GM04504 (cell line): Measurements from ENCODE around the gene MCRS1.

ENCODE experiments used
- DNase-seq: peaks from one replicate; pipeline ENCODE4 v3.0.0-alpha.2; 2012; ENCODE audit warnings: low read depth

MCRS1 gene

DNA sequence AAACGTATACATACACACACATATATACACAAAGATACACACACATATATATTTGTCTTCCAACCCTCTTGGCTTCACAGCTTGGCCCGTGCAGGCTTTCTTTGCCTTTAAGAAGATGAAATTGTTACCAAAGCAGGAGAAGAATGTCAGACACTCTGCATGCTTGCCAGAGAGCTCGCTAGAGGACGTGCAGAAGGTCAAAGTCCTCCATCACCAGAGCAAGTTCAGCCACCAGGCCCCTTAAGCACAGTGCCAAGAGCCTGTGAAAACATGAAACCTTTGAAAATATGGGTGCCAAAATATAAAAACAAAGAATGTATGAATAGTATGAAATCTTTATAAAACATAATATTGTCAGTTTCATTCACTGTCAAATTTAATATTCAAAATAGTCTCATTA lies 14.9 kb upstream of the MCRS1 start:
- no peak for DNase-seq

DNA sequence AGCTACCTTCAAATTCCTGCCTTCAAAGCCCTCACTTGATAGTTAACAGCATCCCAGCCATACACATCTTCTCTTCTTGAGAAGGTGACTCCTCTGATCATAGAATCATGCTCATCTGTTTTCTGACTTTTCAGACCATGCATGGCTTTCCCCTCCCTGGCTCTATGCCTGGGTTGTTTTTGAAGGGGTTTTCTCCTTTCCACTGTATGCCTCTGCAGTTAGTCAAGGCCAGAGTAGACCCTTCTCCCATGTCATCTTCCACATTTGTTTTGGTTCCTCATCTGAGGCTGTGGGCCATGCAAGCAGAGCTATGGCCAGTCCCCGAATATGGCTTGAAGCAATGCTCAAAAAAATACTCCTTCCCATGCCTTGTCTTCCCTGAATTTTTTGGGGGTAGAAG lies 14.3 kb upstream of the MCRS1 start:
- no peak for DNase-seq

DNA sequence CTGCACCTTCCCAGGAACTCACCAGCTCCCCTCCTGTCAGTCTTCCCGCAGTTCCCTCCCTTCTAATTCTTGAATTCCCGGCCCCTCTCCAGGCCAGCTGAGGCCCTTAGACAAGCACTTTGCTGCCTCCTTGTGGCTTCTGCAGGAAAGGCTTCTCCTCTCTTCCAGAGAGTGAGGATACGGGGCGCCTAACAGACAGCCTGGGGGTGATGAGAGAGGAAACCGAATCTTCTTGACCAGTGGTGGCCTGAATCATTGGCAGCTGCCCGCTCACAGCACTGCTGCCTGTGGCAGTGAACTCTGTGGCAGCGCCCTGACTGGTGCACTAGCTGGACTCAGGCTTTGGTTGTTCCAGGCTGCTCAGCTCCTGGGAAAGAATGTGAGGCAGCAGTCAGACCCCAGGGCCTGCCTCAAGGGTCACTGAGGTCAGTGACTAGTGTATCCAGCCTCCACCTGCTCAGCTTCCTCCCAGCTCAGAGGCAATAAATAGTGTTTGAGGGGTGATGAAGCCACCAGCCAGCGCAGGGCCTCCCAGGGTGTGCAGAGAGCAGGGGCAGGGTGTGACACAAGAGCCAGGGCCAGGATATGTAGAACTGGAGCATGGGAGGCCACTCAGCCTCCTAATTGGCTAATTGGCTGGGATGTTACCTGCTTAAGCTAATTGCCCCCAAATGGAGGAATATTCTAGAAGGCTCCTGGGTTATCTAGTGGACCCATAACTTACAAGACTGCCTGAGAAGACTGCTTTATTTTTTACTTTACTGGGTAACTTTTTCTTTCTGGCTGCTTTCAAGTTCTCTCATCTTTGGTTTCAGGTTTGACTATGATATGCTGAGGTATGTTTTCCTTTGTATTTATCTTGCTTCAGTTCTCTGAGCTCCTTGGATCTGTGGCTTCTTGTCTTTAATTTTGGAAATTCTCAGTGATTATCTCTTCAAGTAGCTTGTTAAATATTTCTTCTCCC lies 12.9 kb upstream of the MCRS1 start:
- peak; percentile 38 for DNase-seq

DNA sequence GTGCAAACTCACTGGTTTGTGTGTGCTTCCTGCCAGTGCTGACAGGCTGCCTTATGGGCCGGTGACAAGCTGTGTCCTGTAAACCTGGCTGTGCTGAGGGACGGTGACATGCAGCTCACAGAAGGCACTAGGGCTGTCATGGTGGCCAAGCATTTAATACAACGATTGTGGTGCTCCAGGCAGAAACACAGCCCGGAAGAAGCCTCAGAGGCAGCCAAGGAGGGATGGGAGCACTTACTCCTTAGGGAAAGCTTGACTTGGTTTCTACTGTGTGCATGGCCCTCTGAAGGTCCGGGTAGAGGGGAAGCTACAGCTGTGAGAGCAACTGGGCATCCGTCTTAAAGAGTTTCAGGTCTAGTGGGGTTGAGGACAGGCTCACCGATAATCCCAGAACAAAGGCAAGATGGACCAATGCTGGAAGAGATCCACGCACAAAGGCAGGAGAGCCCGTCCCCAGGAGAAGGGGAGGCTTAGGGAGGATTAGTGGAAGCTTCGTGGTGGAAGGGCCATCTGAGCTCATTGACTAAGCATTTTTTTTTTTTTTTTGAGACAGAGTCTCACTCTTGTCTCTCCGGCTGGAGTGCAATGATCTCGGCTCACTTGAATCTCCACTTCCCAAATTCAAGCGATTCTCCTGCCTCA lies 10.7 kb upstream of the MCRS1 start:
- no peak for DNase-seq

DNA sequence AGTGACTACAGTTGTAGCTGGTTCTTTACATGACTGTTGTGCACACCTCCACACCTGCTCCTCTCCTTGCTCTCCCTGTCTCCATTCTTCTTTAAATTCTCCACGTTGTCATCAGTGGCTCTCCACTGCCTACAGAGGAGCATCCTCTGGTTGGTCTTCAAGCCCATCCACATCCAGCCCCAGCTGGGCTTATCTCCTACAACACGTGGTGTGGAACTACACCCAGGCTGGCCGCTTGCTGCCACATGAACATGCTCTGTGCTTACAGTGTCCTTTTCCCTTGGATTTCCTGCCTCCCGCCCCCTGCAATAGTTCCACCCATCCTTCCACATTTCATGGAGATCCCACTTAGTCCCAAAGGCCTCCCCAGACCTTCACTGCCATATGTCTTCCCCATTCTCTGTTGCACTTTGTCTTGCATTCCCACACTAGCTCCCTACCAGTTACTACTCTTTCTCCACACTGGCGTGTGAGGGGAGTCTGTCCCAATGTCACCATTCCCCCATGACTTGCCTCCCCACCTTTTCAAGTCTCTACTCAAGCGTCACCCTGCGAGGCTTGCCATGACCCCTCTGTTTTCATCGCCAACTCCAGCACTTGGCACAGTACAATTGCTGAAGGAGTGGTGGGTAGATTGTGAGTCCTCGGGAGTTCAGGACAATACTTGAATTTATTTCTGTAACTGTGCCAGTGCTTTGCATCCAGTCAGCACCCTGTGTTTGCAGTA lies 9.8 kb upstream of the MCRS1 start:
- DNase-seq = no peak

DNA sequence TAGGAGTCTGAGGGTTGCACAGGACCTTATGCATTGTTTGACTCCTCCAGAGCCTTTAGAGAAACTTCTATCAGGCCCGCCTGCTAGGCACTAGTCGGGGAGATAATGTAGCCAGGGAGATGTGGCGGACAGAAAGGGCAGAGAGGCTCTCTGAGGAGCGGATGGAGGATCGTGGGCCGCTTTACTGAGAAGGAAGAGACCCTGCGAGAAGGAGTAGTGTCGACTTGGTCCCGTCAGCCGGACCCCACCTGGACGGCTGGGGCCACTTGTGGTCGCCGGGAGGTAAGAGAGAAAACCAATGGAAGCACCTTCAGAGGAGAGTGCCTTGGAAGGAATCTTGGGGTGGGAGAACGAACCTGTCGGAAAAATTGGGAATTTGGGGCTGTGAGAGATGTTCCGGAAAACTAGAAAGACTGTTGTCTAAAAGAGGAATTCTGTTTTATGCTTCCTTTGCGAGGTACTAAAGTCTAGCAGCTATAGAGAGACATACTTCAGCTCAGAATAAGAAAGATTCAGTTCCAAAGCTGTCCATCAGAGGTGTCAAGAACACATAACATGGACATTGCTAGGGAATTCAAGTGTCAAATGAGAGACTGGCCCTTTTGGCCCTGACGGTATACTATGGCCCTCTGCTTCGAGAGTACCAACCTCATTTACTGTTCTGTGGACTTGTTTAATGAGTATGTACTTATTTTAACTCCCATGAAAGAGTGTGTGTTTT lies 660 bp upstream of the MCRS1 start:
- DNase-seq = no peak

DNA sequence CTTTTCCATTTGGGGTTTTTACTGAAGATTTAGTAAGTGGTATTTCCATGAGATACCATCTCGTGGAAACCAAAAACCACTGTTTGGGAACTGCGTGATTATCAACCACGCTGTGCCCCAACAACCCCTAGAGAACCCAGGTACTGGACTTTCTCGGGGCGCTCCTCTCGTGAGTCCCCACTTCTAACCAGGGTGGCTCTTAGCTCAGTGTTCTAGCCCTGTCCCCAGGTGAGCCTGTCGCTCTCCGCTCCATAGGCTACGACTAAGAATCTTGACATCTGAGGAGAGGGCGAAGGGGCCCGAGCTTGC lies 686 bp downstream of the MCRS1 start:
- no peak for DNase-seq

DNA sequence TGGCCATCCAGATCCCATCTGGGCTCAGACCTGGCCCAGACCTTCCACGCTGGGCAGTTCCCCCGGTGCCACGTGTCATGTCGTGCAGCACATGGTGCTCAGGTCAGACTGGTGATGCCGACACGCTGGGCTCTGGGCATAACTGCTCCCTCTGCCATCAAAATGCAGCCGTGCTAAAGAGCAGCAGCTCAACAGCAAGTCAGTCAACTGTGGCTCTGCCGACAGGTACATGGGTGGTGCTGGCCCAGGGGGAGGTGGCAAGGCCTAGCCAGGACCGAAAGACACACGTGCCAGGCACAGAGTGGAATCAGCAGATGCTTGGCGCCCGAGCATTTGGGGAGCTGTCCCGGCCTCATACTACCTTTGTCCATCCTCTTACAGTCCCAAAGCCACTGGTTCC lies 1.6 kb downstream of the MCRS1 start:
- DNase-seq = no peak

DNA sequence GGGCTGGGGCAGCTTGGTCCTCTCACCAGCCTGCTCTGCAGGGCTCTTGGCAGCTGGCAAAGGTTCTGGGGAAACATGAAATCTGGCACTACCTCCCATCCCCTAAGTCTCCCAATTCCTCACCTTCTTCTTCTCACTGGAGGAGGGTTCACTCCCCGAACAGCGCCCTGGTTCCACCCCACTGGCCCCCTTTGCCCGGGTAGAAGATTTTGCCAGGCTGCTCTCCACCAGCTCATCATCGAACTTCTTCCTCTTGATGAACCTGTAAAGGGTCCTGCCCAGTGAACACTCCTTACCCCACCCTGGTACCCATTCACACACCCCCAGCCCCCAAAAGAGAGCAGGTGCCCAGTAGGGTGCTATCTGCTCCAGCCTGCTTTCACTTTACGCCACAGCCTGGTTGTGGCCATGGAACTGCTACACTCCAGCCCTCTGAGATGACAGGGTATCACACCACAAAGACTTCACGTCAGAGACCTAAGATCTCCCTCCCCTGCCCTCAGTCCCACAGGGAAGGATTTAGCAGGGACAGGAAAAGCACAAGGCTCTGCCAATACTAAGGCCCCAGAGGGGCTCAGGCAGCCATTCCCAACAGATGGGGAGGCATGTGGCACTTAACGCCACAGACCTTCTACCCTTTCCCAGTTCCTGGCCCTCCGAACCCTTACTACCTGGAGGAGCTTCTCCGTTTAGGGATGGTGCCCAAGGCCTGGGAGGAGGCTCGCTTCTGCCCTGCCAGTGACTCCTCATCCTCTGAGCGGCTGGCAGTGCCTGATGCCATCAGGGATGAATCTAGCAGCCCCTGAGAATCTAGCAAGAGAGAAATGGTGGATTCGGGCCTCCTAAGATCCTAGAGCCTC lies 2.3 kb downstream of the MCRS1 start:
- DNase-seq = no peak

DNA sequence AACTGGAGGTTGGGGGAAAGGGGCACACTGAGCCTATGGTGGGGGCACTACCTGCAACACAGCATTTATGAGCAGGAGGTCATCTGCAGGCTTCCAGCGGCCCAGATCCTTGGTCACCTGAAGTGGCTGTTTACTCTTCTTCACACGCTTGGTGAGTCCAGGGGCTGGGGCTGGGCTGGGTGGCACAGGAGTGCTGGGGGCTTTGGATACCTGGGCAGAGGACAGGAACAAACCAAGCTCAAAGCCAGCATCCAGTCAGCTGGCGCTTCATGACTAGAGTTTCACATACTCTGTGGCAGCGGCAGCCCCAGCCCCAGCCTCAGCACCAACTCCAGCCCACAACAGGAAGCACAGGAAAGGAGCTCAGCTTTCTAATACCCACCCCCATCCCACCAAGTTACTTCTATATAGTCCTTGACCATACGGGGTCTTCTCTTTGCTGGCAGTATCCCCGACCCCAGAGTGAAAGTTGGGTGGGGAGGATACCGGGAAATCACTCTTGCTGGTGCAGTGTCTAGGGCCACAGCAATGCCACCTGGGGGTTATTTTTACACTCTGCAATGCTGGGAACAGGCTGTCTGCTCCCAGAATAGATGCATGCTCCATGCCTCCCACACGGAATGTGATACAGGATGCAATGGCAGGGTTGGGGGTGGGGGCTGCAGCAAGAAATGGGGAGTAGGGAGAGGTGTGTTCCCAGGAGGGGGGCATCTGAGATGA lies 3.1 kb downstream of the MCRS1 start:
- no peak for DNase-seq

DNA sequence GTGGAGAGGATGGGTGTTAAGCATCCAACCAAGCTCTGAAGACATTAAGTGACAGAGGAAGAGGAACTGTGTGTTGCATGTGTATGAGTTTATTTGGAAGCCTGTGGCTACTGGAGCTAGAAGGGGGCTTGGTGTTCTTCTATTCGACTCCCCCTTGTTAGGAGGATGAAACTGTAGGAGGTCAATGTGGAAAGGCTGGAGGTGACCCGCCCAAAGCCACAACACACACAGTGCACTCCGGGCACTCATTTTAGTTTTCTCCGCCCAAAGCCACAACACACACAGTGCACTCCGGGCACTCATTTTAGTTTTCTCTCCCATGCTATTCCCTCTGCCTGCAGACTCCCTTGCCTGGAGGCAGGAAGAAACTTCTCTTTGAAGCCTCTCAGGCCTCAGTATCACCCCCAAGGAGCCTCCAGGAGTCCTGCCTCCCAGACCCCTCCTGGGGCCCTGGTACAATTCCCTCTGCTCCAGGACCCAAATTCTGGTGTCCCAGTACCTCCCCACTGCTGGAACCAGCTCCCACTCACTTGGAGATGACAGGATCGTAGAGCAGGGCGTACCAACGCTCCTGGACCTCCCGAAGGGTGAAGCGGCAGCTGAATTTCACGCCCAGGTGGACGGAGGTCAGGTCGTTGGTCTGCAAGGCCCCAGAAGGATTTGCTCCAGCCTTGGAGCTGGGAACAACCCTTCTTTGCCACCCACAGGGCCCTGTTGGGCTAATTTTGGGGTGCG lies 3.8 kb downstream of the MCRS1 start:
- no peak for DNase-seq

DNA sequence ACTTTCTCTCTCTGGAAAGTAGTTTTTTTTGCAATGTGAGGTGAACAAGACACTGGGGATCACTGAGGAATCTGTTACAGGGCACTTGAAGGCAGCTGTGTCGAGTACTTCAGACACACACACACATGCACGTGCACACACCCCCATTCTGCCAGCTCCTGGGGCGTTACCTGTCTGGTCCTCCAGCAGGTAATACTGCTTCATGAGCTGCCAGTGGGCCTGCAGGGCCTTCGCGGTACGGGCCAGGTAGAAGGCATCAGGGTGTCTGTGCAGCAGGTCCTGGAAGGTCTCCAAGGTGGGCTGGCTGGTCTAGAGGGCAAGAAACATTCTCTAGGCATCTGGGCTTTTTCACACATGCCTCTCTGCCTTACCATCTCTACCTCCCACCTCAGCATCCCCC lies 5.1 kb downstream of the MCRS1 start:
- DNase-seq = no peak

DNA sequence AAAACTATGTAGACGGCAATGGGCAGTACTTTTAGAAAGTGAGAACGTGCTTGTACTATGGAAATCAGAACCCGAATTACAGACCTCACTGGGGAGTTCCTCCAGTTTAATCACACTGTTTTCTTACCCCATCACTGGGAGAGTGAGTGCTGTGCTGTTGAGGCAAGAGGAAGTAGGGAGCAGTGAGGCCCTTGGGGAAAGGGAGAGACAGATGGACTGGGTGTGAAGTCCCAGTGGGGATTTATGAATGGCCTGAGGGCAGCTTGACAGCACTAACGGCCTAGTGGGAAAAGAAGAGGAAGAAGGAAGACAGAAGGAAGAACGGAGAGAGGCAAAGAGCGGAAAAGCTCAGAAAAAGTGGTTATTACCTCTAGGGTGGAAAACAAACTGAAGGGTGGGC lies 5.7 kb downstream of the MCRS1 start:
- no peak for DNase-seq

DNA sequence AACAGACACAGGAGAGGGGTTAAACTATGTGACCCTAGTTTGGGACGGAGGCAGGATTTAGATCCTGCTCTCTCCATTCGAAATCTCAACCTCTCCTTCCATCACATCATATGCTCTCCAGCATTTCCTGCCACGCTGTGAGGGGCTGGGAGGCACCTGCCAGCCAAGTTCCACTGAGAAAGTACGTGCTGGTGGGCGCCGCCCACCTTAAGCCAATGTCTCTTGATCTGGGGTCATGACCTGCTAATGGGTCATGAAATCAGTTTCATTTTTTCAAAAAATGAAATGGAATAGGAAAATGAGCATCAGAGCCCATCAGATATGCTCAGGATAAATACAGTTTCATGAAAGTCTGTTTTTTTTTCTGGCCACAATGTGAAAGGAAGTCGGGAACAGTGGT lies 7.2 kb downstream of the MCRS1 start:
- no peak for DNase-seq

DNA sequence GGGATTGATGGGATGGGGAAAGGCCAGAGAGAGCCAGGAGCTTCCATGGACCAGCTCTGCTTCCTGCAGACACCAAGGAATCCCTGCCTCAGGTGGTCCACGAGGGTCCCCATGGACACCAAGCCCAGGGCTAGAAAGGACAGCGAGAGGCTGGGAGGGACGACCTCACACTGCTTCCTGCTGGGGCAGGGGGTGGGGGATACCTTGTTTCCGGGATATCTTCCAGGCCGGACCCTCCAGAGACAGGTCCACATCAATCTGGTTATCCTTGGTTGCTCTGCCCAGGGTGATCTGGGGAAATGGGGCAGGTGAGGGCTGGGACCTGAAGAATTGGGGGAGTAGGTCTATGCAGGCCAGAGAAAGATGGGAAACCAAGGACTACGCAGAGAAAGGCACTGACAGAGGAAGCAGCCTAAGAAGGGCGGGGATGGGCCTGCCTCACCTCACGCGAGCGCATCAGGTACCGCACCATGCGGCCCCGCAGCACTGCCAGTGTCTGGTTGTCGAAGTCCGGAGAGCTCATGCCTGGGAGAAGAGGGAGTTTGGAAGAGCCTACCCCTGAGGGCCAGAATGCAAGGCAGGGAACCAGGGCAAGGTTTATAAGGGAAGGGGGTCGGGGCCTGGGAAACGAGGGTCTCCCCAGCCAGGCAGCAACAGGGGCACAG lies 8.8 kb downstream of the MCRS1 start:
- no peak for DNase-seq

DNA sequence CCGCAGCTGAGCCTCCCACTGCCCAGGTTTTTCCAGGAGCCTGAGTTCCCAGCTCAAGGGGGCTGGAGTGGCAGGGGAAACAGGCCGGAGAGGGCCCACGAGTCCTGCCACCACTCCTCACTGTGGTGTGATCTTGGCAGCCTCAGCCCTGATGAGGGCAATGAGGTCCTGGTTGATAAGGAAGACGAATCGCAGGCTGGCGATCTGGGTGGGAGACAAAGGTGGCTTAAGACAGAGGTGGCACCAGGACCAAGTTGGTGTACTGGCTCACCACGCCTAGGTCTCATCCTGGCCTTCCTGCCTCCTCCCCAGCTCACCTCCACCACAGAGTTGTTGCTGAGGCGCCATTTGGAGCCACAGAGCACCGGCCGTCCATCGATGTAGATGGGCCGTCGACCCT lies 9.4 kb downstream of the MCRS1 start:
- DNase-seq = no peak

DNA sequence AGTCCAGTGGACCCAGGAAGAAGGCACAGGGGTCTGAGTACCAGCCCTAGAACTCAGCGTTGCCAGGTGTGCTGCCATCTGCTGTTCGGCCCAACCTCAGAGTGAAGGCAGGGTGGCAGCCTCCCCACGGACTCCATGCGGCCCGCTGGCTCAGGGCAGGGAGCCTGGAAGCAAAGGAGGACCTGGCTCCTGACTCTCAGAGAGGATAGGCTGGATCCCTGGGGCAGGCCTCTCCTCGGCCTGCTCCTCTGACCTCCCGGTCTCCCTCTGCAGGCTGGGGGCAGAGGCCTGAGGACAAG lies 10.1 kb downstream of the MCRS1 start:
- DNase-seq = no peak

DNA sequence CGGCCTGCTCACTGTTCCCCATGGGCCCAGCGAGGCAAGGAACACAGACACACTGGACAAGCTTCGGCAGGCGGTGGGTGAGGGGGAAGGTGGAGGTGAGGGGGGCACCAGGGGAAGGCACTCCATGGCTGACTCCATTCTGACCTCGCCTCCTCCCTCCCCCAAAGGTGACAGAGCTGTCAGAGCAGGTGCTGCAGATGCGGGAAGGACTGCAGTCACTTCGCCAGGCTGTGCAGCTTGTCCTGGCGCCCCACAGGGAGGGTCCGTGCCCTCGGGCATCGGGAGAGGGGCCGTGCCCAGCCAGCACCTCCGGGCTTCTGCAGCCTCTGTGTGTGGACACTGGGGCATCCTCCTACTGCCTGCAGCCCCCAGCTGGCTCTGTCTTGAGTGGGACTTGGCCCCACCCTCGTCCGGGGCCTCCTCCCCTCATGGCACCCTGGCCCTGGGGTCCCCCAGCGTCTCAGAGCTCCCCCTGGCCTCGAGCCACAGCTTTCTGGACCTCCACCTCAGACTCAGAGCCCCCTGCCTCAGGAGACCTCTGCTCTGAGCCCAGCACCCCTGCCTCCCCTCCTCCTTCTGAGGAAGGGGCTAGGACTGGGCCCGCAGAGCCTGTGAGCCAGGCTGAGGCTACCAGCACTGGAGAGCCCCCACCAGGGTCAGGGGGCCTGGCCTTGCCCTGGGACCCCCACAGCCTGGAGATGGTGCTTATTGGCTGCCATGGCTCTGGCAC lies 10.6 kb downstream of the MCRS1 start:
- DNase-seq = no peak
